Measurements from ENCODE around the gene ABHD10. TPM values are rescaled to one million over a fixed set of nuclear protein-coding genes. Genes with fewer than 3 reads are reported as not detected.
"Not testable (repeated sequence)": the region's sequence is repeated elsewhere in the genome, so short reads cannot be mapped to it uniquely, and the experiment has no call there.

The ABHD10 gene
- total RNA-seq, 2 donors from 2014 or later = 26.2 to 26.6 TPM

DNA sequence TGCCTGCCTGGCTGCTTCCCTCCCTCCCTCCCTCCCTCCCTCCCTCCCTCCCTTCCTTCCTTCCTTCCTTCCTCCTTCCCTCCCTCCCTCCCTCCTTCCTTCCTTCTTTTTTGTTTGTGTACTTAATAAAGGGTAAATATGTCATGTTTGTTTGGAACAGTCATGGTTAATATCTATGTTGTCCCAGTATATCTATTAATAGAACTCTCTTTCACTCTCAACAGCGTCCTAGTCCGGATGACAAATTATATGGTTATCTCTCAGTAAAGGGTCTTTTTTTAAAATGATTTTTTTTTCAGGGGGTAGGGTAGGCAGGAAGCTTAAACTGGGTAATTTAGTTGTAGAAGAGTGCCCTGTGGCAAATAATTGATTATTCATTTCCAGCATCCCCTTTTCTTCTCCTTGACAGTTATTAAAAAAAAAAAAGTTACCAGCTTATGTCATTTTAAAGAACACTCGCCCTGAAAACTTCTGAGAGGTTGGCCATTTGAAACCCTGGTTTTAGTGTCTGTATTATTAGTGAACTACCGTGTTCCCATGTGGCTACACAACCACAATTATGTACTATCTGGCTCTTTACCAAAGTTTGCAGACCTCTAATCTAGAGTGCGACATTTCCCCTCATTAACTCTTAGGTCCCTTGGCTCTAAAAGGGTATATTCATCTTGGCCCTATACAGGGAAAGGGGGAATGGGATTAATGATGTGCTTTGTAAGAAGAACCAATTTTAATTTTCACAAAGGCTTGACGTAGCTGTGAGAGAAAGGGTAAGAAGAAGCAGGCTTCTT, 33.6 kb downstream of the ABHD10 start:
- intact Hi-C loops (cut with DNase I, micrococcal nuclease) = no loop called here
- DNase-seq (no peak), ATAC-seq (no peak)

DNA sequence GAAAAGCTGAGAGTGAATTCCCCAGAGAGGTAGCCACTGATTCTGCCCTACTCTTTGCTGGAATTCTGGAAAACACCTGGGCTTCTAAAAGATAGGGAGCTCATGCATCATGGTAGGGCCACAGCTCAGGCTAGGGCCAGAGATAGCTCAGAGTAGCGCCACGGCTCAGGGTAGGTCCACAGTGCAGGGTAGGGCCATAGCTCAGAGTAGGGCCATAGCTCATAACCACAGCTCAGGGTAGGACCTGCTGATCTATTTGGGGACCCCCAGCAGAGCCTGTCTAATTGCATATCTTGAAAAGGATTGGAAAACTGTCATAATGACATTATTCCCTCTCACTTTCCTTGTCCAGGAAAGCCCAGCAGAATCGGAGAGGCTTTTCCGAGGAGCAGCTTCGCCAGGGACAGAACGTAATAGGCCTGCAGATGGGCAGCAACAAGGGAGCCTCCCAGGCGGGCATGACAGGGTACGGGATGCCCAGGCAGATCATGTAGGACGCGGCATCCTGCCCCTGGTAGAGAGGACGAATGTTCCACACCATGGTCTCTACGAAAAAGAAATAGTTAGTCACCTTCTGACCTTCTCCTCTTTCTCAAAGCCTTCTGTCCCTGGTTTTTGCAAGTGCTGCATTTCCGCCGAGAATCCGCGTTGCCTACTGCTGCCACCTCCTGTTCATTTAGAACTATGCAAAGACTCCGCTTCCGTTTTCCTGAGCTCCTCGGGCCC, 34.4 kb downstream of the ABHD10 start:
- DNase-seq (peak; percentile 51 to 58), ATAC-seq (peak; percentile 84)
- intact Hi-C loops (cut with DNase I, micrococcal nuclease) = no loop called here

DNA sequence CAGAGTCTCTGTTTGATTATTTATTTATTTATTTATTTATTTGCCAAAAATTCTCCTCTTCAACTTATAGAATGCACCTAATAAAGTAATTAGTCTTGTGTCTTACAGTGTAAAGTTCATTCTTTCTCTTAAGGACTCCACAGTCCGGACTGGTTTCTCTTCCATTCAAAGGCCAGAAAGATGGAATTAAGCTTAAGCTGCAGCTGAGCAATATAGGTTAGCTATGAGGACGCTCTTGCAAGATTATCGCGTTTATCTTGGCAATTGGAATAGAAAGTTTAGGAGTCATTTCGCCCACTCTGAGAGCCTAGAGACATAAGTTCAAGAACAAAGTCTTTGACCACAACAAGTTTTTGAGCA, 34.9 kb downstream of the ABHD10 start:
- no peak for DNase-seq
- peak; percentile 40 for ATAC-seq
- intact Hi-C loops (cut with DNase I, micrococcal nuclease) = no loop called here

DNA sequence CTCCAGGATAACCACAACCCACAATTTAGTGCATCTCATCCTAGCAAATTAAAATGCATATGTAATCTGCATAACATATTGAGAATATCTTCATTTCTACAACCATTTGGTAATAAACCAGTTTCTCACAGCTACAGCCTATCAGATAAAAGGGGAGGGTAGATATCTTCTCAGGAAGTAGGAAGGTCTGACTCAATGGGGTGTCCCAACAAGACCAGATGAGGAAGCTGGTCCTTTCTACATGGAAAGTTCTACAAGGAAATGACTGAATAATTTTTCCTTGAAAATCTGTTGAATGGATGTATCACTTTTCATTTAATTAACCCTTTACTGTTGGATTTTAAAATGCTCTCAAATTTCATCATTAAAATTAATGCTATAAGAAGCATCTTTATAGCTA, 38.3 kb downstream of the ABHD10 start:
- intact Hi-C loops (cut with DNase I, micrococcal nuclease) = no loop called here
- DNase-seq = no peak
- ATAC-seq = no peak

DNA sequence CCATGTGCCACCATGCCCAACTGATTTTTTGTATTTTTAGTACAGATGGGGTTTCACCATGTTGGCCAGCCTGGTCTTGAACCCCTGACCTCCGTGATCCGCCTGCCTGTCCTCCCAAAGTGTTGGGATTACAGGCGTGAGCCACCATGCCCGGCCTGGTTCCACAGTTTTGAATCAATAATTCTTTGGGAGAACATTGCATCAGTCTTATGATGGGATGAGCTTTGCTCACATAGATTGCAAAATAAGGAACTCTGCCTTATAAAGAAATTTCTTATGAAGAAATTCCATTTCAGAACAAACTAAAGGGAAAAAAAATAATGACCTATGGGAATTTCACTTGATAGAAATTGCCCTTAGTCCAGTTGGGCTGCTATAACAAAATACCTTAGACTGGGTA, 39.9 kb downstream of the ABHD10 start:
- ATAC-seq (no peak), DNase-seq (no peak)
- intact Hi-C loops (cut with DNase I, micrococcal nuclease) = no loop called here

DNA sequence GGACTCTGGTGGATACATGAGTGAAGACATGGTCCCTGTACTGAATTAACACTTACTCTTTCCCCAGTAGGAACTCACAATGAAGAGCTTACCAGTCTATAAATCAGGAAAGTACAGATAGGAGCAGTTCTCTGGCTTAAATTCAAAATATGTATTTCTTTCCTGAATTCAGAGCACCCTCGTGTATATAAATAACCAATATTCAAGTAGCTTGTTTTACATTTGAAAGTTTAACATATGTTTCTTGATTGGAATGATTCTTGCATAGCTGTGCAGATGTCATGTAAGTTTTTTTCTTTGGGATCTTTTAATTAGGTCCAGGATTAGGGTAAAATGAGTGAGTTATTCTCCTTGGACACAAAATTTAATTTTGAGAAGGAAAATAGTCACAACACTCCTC, 40.9 kb downstream of the ABHD10 start:
- DNase-seq (no peak), ATAC-seq (no peak)
- intact Hi-C loops (cut with DNase I, micrococcal nuclease) = no loop called here

DNA sequence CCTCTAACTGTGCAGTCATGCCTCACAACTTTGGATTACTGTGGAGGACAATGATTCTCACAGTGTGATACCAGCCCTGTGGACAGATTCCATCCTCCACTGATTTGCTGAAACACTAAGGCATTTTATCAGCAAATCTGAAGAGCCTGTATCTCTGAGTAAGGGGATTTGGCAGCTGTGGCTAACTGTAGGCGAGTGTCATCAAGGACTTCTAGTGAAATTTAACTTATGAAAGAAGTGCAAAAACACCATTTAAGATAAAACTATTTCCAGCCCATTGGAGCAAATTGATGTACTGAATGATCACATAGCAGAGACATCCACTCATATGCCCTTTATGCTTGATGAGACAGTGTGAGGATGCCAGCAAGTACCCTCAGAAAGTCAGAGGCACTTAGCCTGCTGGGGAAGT, 41.9 kb downstream of the ABHD10 start:
- intact Hi-C loops (cut with DNase I, micrococcal nuclease) = no loop called here
- DNase-seq (no peak), ATAC-seq (no peak)

DNA sequence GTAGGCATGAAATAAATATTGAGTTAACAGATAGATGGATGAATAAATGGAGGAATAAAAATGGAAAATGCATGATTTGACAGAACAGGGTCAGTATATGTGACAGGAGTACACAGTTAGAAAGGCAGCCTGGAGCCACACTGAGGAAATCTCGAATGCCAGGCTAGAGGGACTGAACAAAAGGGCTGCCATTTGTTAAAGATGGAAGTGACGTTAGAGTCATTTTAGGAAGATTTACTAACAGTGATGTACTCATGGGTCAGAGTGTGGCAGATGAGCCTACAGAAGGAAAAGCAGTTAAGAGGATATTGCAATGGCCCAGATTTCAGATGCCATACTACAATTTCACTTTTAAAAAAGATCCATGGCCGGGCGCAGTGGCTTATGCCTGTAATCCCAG, 48.3 kb downstream of the ABHD10 start:
- intact Hi-C loops (cut with DNase I, micrococcal nuclease) = no loop called here
- DNase-seq (no peak), ATAC-seq (no peak)

DNA sequence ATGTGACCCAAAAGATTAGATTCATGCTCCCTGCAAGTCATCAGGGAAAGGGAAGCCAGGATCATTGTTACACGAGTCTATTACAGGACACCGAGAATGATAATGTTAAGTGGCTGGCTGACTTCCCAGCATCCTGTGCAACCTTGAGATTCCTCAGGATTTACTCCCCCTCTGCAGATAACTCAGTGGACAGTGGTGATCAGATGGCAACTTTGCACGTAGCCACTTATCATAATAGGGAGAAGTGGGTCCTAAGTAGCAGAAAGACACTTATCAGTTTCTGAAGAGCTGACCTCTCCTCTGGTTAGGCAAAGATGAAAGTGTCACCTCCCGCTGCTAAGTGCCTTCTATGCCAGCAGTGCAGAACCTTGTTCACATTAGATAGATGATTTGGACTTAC, 49.0 kb downstream of the ABHD10 start:
- DNase-seq (no peak), ATAC-seq (no peak)
- intact Hi-C loops (cut with DNase I, micrococcal nuclease) = no loop called here

DNA sequence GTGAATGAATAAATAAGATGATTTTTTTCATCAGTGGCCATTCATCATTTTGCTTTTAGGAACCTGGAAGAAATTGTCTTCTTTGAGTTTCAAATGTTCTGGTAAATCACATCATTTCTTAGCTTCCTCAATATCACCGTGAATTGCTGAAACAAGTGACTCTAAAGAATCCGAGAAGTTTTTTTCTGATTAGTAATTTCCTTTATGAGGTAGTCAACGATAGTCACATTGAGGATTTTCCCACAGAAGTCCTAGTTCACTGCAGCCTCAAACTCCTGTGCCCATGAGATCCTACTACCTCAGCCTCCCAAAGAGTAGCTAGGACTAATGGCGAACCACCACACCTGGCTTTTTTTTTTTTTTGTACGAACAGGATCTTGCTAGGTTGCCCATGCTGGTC, 52.1 kb downstream of the ABHD10 start:
- no peak for ATAC-seq
- intact Hi-C loops (cut with DNase I, micrococcal nuclease) = no loop called here
- DNase-seq = no peak

DNA sequence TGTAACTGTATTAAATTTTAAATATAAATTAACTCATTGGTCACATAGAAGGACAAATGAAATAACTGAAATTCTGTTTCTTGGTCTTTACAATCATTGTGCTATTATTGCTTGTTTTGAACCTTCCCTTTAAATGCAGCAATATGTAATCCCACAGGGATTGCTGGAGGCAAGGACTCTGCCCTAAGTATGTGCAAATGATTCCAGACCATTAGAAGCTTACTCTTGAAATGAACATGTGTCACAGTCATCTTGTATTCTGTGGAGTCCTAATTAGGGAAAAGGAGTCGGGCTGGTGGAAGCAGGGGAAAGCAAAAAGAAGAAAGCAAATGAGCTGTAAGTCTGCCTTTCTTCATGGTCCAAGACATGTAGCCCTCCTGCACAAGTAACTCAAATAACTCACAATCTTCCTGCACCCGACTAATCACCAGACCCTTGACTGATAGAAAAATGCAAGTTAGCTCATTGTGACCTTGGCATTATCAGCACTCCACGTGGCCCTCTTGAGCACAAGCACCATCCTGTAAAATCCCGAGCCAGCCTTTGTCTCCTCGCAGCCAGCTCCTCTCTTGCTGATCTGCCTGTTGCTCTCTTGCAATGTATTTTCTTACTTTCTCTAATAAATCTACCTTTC, 53.4 kb downstream of the ABHD10 start:
- intact Hi-C loops (cut with DNase I, micrococcal nuclease) = no loop called here
- ATAC-seq = no peak
- DNase-seq = no peak

DNA sequence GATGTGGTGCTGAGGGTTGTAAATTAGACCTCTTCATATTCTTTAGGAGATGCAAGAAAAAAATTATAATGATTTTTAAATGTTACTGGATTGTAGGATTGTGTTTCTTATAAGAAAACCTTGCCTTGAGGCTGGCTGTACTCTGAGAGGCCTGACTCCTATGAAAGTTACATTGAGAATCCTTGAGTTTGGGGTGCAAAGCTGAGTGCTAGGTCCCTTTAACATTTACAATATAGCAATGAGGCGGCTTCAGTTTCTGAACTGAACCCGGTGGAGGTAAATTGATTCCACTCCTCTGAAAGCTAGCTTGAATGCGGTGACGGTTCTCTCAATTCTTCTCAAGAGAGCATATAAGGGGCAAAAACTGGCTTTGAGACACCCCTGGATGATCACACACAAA, 55.6 kb downstream of the ABHD10 start, which contains the start of gene TMPRSS7:
Gene TMPRSS7, plus strand, starts transcription at position 301 of the 400 bp plus-strand sequence. CDS start 110 bp downstream, outside the sequence.
- intact Hi-C loops (cut with DNase I, micrococcal nuclease) = no loop called here
- ATAC-seq (no peak), DNase-seq (no peak)

DNA sequence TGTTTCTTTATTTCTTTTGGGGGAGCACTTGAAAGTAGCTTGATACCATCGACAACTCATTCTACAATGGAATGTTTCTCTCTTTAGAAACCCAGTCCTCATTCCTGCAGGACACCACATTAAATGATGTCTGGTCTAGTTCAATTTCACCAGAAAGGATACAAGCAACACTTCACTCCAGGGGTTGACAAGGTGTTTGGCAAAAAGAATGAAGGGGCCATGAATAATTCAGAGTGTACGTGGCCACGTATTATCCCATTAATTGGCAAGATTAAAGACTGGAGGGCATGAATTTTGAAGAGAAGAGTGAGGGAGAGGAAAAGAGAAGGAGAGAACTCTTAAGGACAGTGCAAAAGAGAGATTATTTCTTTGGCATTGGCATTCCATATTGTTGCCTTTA, 56.4 kb downstream of the ABHD10 start:
- intact Hi-C loops (cut with DNase I, micrococcal nuclease) = no loop called here
- no peak for ATAC-seq

DNA sequence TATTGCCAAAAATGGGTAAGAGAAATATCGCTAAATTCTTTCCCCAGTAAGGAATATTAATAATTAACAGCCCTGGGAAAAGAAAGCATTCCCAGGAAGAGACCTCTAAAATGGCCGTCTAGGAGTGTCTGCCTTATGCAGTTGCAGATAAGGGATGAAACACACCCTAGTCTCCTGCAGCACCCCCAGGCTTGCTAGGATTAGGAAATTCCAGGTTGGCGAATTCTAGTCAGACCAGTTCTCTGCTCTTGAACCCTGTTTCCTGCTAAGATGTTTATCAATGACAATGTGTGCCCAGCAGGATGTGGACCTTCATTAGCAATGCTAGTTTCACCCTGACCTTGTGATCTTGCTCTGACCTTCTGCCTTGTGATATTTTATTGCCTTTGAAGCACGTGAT, 58.4 kb downstream of the ABHD10 start:
- ATAC-seq, DNase-seq: not testable (repeated sequence)

More for the DNA sequence above, 56.4 kb downstream of the ABHD10 start:
- no peak for DNase-seq

DNA sequence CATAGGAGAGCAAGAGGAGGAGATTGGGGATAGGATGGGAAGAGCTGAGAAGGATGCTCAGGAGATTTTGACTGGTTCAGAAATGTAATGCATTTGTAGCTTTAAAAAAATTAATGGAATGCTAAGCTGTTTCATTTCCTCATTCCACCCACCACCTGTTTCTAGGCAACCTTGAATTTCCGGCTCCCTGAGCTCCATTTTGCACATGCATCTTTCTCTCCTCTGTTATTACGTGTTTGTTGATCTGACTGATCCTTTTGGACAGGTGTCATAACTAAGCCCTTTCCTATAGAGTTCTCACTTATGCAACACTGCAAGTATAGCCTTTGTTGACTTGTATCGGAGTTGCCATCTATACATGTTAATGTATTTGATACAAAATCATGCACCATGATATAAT, 60.0 kb downstream of the ABHD10 start:
- ATAC-seq (no peak), DNase-seq (no peak)
- intact Hi-C loops (cut with DNase I, micrococcal nuclease) = no loop called here

More for the DNA sequence above, 58.4 kb downstream of the ABHD10 start:
- intact Hi-C loops (cut with DNase I, micrococcal nuclease) = not testable (repeated sequence)

DNA sequence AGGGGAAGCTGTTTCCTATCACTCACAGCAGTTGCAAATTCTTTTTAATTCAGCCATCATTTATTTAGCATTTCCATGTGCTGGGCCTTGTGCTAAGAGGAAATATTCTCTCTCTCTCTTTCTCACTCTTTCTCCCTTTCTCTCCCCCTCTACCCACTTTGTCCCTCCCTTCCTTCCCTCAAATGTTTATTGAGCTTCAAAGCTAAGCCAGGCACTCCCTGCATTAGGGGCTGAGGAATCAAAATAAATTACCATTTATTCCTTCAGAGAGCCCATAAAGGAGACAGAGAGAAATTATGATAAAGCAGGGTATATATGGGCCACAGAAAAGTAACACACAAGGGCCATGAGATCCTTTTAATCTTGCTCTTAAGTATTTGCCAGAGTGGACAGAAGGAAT, 62.5 kb downstream of the ABHD10 start:
- intact Hi-C loops (cut with DNase I, micrococcal nuclease) = no loop called here
- ATAC-seq = no peak
- DNase-seq = no peak

DNA sequence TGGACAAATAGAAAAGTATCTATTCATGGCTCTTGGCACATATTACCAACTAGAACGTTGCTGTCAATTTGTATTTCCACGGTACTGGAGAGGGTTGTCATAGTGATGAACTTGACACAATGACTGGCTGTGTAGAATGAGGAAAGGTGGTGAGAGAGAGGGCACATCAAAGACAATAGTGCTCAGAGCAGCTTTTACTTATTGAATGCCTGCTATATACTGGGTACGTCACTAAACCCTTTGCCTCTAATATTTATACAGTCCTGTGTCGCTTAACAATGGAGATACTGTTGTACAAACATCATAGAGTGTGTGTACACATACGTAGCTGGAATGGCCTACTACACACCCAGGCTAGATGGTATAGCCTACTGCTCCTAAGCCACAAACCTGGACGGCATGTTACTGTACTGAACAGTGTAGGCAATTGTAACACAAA, 64.0 kb downstream of the ABHD10 start:
- no peak for DNase-seq
- intact Hi-C loops (cut with DNase I, micrococcal nuclease) = no loop called here

More for the DNA sequence above, 64.0 kb downstream of the ABHD10 start:
- peak; percentile 94 for ATAC-seq
